Left ventricle myocardium superior (tissue), 1 donor: ENCODE measurements around the gene CARMIL1. TPM values are rescaled to one million over a fixed set of nuclear protein-coding genes. Genes with fewer than 3 reads are reported as not detected.

ENCODE experiments used
- ATAC-seq: fragments of 200-7000 bp; cut with Tn5 transposase; one replicate; pipeline ENCODE4 v1.9.1; 2020; ENCODE audit warnings: mild to moderate bottlenecking, moderate library complexity
- DNase-seq: peaks from one replicate; pipeline ENCODE4 v3.0.0-alpha.2; 2020
- intact Hi-C: fragments of 100-400 bp; cut with micrococcal nuclease; formaldehyde crosslinking; loops from one replicate; pipeline ENCODE4 v1.11.0; 2022
- long read RNA-seq: library from polyadenylated mRNA; unstranded; transcript quantifications from one replicate; pipeline ENCODE4 v2.0.0, GENCODE V29; 2021
- total RNA-seq: library from RNA; stranded (reverse); fragmentation: NEBNext Ultra II Directional; extraction: Animal tissue kit (Norgen Biotek cat#: 25700); gene quantifications from one replicate; pipeline ENCODE4 v1.2.1, GENCODE V29; 2021
- donor health status: DM: no; HTN: yes; CAD: no; lungs with severe emphysema.

Gene CARMIL1
- total RNA-seq, result 4.7 TPM
- long read RNA-seq, partial matches to known transcripts, result 0 of 1 reads
- long read RNA-seq, other reads (novel, unspliced or antisense), result 1 of 1 reads

- intact Hi-C loops, result loop anchor here (5.0 kb wide), 1 partner anchor 213 kb away; no protein-coding TSS in a partner anchor
- peak; percentile 94 for ATAC-seq
- DNase-seq, result peak; percentile 88
Observed at GRCh38 chr6:25278914-25279747, at the start of gene CARMIL1. Gene CARMIL1, plus strand, starts transcription at chr6:25279374. Its CDS starts 422 bp downstream, at chr6:25279796.

GRCh38 chr6:25229671-25230321 is 49.4 kb upstream of the CARMIL1 start:
- peak; percentile 32 for ATAC-seq
- DNase-seq, result no peak

GRCh38 chr6:25232479-25232878 is 46.7 kb upstream of the CARMIL1 start:
- intact Hi-C loops, result no loop called here
- DNase-seq (peak; percentile 56), ATAC-seq (peak; percentile 67)

More at GRCh38 chr6:25229671-25230321, 49.4 kb upstream of the CARMIL1 start:
- intact Hi-C loops, result no loop called here

GRCh38 chr6:25233226-25233625 is 45.9 kb upstream of the CARMIL1 start:
- intact Hi-C loops, result no loop called here
- ATAC-seq, result no peak

GRCh38 chr6:25237579-25237978 is 41.6 kb upstream of the CARMIL1 start:
- no peak for ATAC-seq
- intact Hi-C loops, result no loop called here
- DNase-seq, result no peak

More at GRCh38 chr6:25233226-25233625, 45.9 kb upstream of the CARMIL1 start:
- no peak for DNase-seq

- DNase-seq (no peak), ATAC-seq (no peak)
- intact Hi-C loops, result no loop called here
Observed at GRCh38 chr6:25239059-25239458, 40.1 kb upstream of the CARMIL1 start.

- intact Hi-C loops, result no loop called here
- ATAC-seq, result no peak
- DNase-seq, result no peak
Observed at GRCh38 chr6:25239498-25239897, 39.7 kb upstream of the CARMIL1 start.

- DNase-seq (no peak), ATAC-seq (no peak)
- intact Hi-C loops, result no loop called here
Observed at GRCh38 chr6:25242567-25242966, 36.6 kb upstream of the CARMIL1 start.

- ATAC-seq, result no peak
- intact Hi-C loops, result no loop called here
- no peak for DNase-seq
Observed at GRCh38 chr6:25244865-25245264, 34.3 kb upstream of the CARMIL1 start.

- intact Hi-C loops, result no loop called here
- ATAC-seq (no peak), DNase-seq (no peak)
Observed at GRCh38 chr6:25248123-25248522, 31.1 kb upstream of the CARMIL1 start.

- intact Hi-C loops, result no loop called here
- no peak for ATAC-seq
- no peak for DNase-seq
Observed at GRCh38 chr6:25249133-25249532, 30.0 kb upstream of the CARMIL1 start.

GRCh38 chr6:25250878-25251277 is 28.3 kb upstream of the CARMIL1 start:
- DNase-seq (no peak), ATAC-seq (no peak)
- intact Hi-C loops, result loop anchor here (5.0 kb wide), 1 partner anchor 441 kb away; no protein-coding TSS in a partner anchor

- ATAC-seq (no peak), DNase-seq (no peak)
- intact Hi-C loops, result loop anchor here (5.0 kb wide), 1 partner anchor 441 kb away; no protein-coding TSS in a partner anchor
Observed at GRCh38 chr6:25251426-25251825, 27.7 kb upstream of the CARMIL1 start.

- ATAC-seq (no peak), DNase-seq (no peak)
- intact Hi-C loops, result loop anchor here (5.0 kb wide), 1 partner anchor 439 kb away; no protein-coding TSS in a partner anchor
Observed at GRCh38 chr6:25253351-25253750, 25.8 kb upstream of the CARMIL1 start.

GRCh38 chr6:25254671-25255070 is 24.5 kb upstream of the CARMIL1 start:
- intact Hi-C loops, result loop anchor here (5.0 kb wide), 1 partner anchor 438 kb away; no protein-coding TSS in a partner anchor
- no peak for DNase-seq
- ATAC-seq, result no peak

- DNase-seq, result no peak
- intact Hi-C loops, result no loop called here
- no peak for ATAC-seq
Observed at GRCh38 chr6:25257686-25258348, 21.4 kb upstream of the CARMIL1 start.

- intact Hi-C loops, result no loop called here
- ATAC-seq (no peak), DNase-seq (no peak)
Observed at GRCh38 chr6:25259756-25260155, 19.4 kb upstream of the CARMIL1 start.

GRCh38 chr6:25263657-25264056 is 15.5 kb upstream of the CARMIL1 start:
- ATAC-seq, result no peak
- intact Hi-C loops, result no loop called here
- DNase-seq, result no peak

GRCh38 chr6:25266456-25267100 is 12.6 kb upstream of the CARMIL1 start:
- DNase-seq (no peak), ATAC-seq (peak; percentile 41)
- intact Hi-C loops, result no loop called here
